IMR-90 (cell line): ENCODE results near the gene RNF19B. TPM values are rescaled to one million over a fixed set of nuclear protein-coding genes. Genes with fewer than 3 reads are reported as not detected.

Source experiments
- ATAC-seq: fragments of 200-7000 bp; cut with Tn5 transposase; 2 replicates; pipeline ENCODE4 v1.9.1; 2020; ENCODE audit warnings: low read depth, mild to moderate bottlenecking, moderate library complexity
- BruUV-seq: library from RNA; stranded (reverse); fragments of 400-500 nt; replicated peaks from 2 replicates; lab custom pipeline; 2021; lab: Mats Ljungman, UMichigan
- CTCF ChIA-PET: fragments of 300-600 bp; formaldehyde crosslinking; extraction: SDS; loops from one replicate; lab custom pipeline; 2021; ENCODE audit warnings: antibody characterized with exemption; lab: Yijun Ruan, JAX
- POLR2A ChIA-PET: fragments of 300-600 bp; sonication (Branson Sonifier 250); formaldehyde crosslinking; loops from one replicate; lab custom pipeline; 2022; ENCODE audit warnings: antibody characterized with exemption; ENCODE audit not compliant: unreplicated experiment; lab: Charles Lee
- DNase-seq: peaks from one replicate; pipeline ENCODE4 v3.0.0; 2013
- H2AFZ ChIP-seq: replicated peaks from 2 replicates; pipeline ENCODE3; 2013; ENCODE audit warnings: low read length, mild to moderate bottlenecking; ENCODE audit not compliant: poor library complexity
- H2AK5ac ChIP-seq: 2 replicates; pipeline ENCODE4 v1.6.1; 2013; ENCODE audit warnings: low read depth, low read length, inconsistent platforms
- H2AK9ac ChIP-seq: replicated peaks from 2 replicates; pipeline ENCODE3; 2013; ENCODE audit warnings: mild to moderate bottlenecking, low read depth, low read length, moderate library complexity; ENCODE audit not compliant: poor library complexity
- H2BK120ac ChIP-seq: 2 replicates; pipeline ENCODE4 v1.6.1; 2013; ENCODE audit warnings: low read depth, low read length, inconsistent platforms
- H2BK15ac ChIP-seq: 3 replicates; pipeline ENCODE4 v1.6.1; 2013; ENCODE audit warnings: low read depth, low read length, inconsistent platforms
- H2BK20ac ChIP-seq: 2 replicates; pipeline ENCODE4 v1.6.1; 2013; ENCODE audit warnings: low read depth, mild to moderate bottlenecking, inconsistent platforms, low read length, moderate library complexity
- H2BK5ac ChIP-seq: 2 replicates; pipeline ENCODE4 v1.6.1; 2013; ENCODE audit warnings: mild to moderate bottlenecking, low read depth, low read length, inconsistent platforms; ENCODE audit not compliant: poor library complexity, severe bottlenecking
- H3K14ac ChIP-seq: replicated peaks from 2 replicates; pipeline ENCODE4 v1.6.1; 2013; ENCODE audit warnings: low read depth, low read length, inconsistent platforms
- H3K18ac ChIP-seq: 2 replicates; pipeline ENCODE4 v1.6.1; 2013; ENCODE audit warnings: low read depth, low read length, control low read depth
- H3K23ac ChIP-seq: 2 replicates; pipeline ENCODE4 v1.6.1; 2013; ENCODE audit warnings: low read depth, low read length, inconsistent platforms
- H3K27ac ChIP-seq: 2 replicates; pipeline ENCODE4 v1.5.1; 2013; ENCODE audit warnings: mild to moderate bottlenecking, control low read depth, low read length; ENCODE audit not compliant: insufficient read depth
- H3K27me3 ChIP-seq: 2 replicates; pipeline ENCODE4 v1.6.1; 2013; ENCODE audit warnings: low read length; ENCODE audit not compliant: control insufficient read depth, insufficient read depth
- H3K36me3 ChIP-seq: 2 replicates; pipeline ENCODE4 v1.6.1; 2013; ENCODE audit warnings: low read length, mixed read lengths; ENCODE audit not compliant: control insufficient read depth, insufficient read depth
- H3K4ac ChIP-seq: 2 replicates; pipeline ENCODE4 v1.6.1; 2013; ENCODE audit warnings: low read depth, low read length, inconsistent platforms
- H3K4me1 ChIP-seq: 2 replicates; pipeline ENCODE4 v1.6.1; 2013; ENCODE audit warnings: low read length, mixed read lengths; ENCODE audit not compliant: control insufficient read depth, insufficient read depth
- H3K4me2 ChIP-seq: 2 replicates; pipeline ENCODE4 v1.6.1; 2013; ENCODE audit warnings: low read depth, mild to moderate bottlenecking, control low read depth, low read length, moderate library complexity
- H3K4me3 ChIP-seq: 2 replicates; pipeline ENCODE4 v1.5.1; 2013; ENCODE audit warnings: low read depth, mild to moderate bottlenecking, control low read depth, low read length, moderate library complexity; ENCODE audit not compliant: insufficient read depth
- H3K56ac ChIP-seq: 2 replicates; pipeline ENCODE4 v1.6.1; 2013; ENCODE audit warnings: low read length, inconsistent platforms; ENCODE audit not compliant: insufficient read depth; ENCODE audit errors: extremely low read depth
- H3K79me1 ChIP-seq, 2 experiments: 2 replicates each; pipeline ENCODE4 v1.6.1; 2013; ENCODE audit warnings: low read length in 2 of 2, inconsistent platforms in 1 of 2, low read depth in 1 of 2
- H3K9ac ChIP-seq: 2 replicates; pipeline ENCODE4 v1.6.1; 2013; ENCODE audit warnings: low read depth, low read length, control low read depth
- H3K9me1 ChIP-seq: 2 replicates; pipeline ENCODE4 v1.6.1; 2013; ENCODE audit warnings: low read length, inconsistent platforms; ENCODE audit not compliant: insufficient read depth
- H3K9me3 ChIP-seq: 2 replicates; pipeline ENCODE4 v1.6.1; 2013; ENCODE audit warnings: low read length; ENCODE audit not compliant: control insufficient read depth, insufficient read depth
- H4K20me1 ChIP-seq: 2 replicates; pipeline ENCODE4 v1.6.1; 2013; ENCODE audit warnings: low read length, inconsistent platforms; ENCODE audit not compliant: insufficient read depth
- H4K5ac ChIP-seq: 2 replicates; pipeline ENCODE4 v1.6.1; 2013; ENCODE audit warnings: mild to moderate bottlenecking, low read depth, low read length, control low read depth
- H4K8ac ChIP-seq, 2 experiments: 2 replicates each; pipeline ENCODE4 v1.6.1; 2013; ENCODE audit warnings: low read depth in 2 of 2, low read length in 2 of 2, control low read depth in 1 of 2, inconsistent platforms in 1 of 2
- H4K91ac ChIP-seq: 2 replicates; pipeline ENCODE4 v1.6.1; 2013; ENCODE audit warnings: low read depth, low read length, inconsistent platforms; ENCODE audit not compliant: insufficient read depth
- BHLHE40 ChIP-seq: fragments of 150-350 bp; IDR thresholded peaks from 2 replicates; pipeline ENCODE4 v1.6.1; 2016; ENCODE audit warnings: mild to moderate bottlenecking, low read depth, low read length
- CEBPB ChIP-seq: IDR thresholded peaks from 2 replicates; pipeline ENCODE4 v1.6.1; 2012; ENCODE audit warnings: low read depth, low read length, improper control_type of control experiment
- CHD1 ChIP-seq: IDR thresholded peaks from 2 replicates; pipeline ENCODE4 v1.6.1; 2012; ENCODE audit warnings: low read depth, low read length, improper control_type of control experiment
- FOS ChIP-seq: fragments of 150-350 bp; IDR thresholded peaks from 2 replicates; pipeline ENCODE4 v1.6.1; 2016; ENCODE audit warnings: low read depth, low read length
- MAFK ChIP-seq: IDR thresholded peaks from 2 replicates; pipeline ENCODE4 v1.6.1; 2012; ENCODE audit warnings: low read depth, low read length, improper control_type of control experiment
- MAZ ChIP-seq: IDR thresholded peaks from 2 replicates; pipeline ENCODE4 v1.6.1; 2012; ENCODE audit warnings: low read depth, mild to moderate bottlenecking, low read length, improper control_type of control experiment, moderate library complexity, borderline replicate concordance
- MXI1 ChIP-seq: IDR thresholded peaks from 2 replicates; pipeline ENCODE4 v1.6.1; 2012; ENCODE audit warnings: low read depth, mild to moderate bottlenecking, low read length, moderate library complexity, borderline replicate concordance
- NFE2L2 ChIP-seq: fragments of 150-350 bp; IDR thresholded peaks from 2 replicates; pipeline ENCODE4 v1.6.1; 2016; ENCODE audit warnings: low read depth, mild to moderate bottlenecking, low read length
- POLR2A ChIP-seq: IDR thresholded peaks from 2 replicates; pipeline ENCODE4 v1.6.1; 2012; ENCODE audit warnings: mild to moderate bottlenecking, low read depth, low read length
- RAD21 ChIP-seq: IDR thresholded peaks from 2 replicates; pipeline ENCODE4 v1.6.1; 2012; ENCODE audit warnings: low read length, improper control_type of control experiment
- RCOR1 ChIP-seq: IDR thresholded peaks from 2 replicates; pipeline ENCODE4 v1.6.1; 2012; ENCODE audit warnings: mild to moderate bottlenecking, low read length, improper control_type of control experiment; ENCODE audit not compliant: insufficient replicate concordance
- RFX5 ChIP-seq: IDR thresholded peaks from 2 replicates; pipeline ENCODE4 v1.8.0; 2012; ENCODE audit warnings: low read depth, mild to moderate bottlenecking, low read length, moderate library complexity
- SMC3 ChIP-seq: fragments of 150-350 bp; IDR thresholded peaks from 2 replicates; pipeline ENCODE4 v1.6.1; 2016; ENCODE audit warnings: low read depth, mild to moderate bottlenecking, antibody characterized with exemption, low read length, moderate library complexity
- WGBS, 2 experiments: methylation state at CpG; one replicate each; pipeline versions ENCODE4 v1.1.5 to v1.1.7; 2013; ENCODE audit warnings: missing lambda C conversion rate in 2 of 2; ENCODE audit not compliant: insufficient read length in 1 of 2; ENCODE audit errors: extremely low coverage in 2 of 2; 5-methylcytosine and 5-hydroxymethylcytosine counted together
- dilution Hi-C: fragments of 300-500 bp; cut with HindIII; formaldehyde crosslinking; loops from one replicate; pipeline ENCODE4 v1.14.3; 2018; ENCODE audit warnings: low sequenced_read_pairs; ENCODE audit not compliant: unreplicated experiment
- in situ Hi-C: fragments of 300-500 bp; cut with MboI; formaldehyde crosslinking; loops from 3 replicates; pipeline ENCODE4 v1.14.3; 2019; ENCODE audit warnings: low sequenced_read_pairs, inconsistent platforms, mixed read lengths
- intact Hi-C: fragments of 100-400 bp; cut with micrococcal nuclease; formaldehyde crosslinking; loops from 2 replicates; pipeline ENCODE4 v1.10.0; 2022
- polyA plus RNA-seq, 3 experiments: library from polyadenylated mRNA; depleted of rRNA; stranded (reverse); fragments of >200 nt; gene quantifications; 2 replicates each; pipeline ENCODE4 v1.2.3, GENCODE V29; 2012; ENCODE audit warnings: low replicate concordance in 1 of 3
- total RNA-seq: library from RNA; depleted of rRNA; stranded (reverse); fragments of >200 nt; gene quantifications from 2 replicates; pipeline ENCODE4 v1.2.3, GENCODE V29; 2012
- TF ChIP-seq, protein P1 (sequence below): fragments of 150-350 bp; IDR thresholded peaks from 2 replicates; pipeline ENCODE4 v1.6.1; 2016; ENCODE audit warnings: low read depth, mild to moderate bottlenecking, low read length, moderate library complexity, borderline replicate concordance
- TF ChIP-seq, protein P2 (sequence below): fragments of 150-350 bp; IDR thresholded peaks from 2 replicates; pipeline ENCODE4 v1.6.1; 2017; ENCODE audit warnings: mild to moderate bottlenecking, antibody characterized with exemption, low read length, low read depth

The RNF19B gene
- total and polyA plus RNA-seq, 2 of the 4 experiments (the other 2 are of a cell fraction): 10.0 to 11.6 TPM

DNA sequence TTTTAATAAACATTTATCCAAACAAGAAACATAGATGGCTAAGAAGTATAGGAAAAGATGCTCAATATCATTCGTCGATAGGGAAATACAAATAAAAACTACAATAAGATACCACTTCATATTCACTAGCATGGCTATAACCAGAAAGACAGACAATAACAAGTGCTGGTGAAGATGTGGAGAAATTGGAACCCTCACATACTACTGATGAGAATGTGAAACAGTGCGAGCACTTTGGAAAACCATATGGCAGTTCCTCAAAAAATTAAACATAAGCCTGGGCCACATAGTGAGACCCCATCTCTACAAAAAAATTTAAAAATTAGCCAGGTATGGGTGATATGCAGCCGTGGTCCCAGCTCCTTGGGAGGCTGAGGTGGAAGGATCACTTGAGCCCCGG, 54.3 kb downstream of the RNF19B start:
- Histone ChIP-seq H3K4me1 (no peaks in the 10 kb centered on the region), H3K27me3 (no peaks in the 10 kb centered on the region; the same call in 1 of the 2 replicates), H2AK5ac (no peak overlapping the region), H4K8ac (no peak overlapping the region), H2BK15ac (no peak overlapping the region), H2AFZ (no peak overlapping the region), H3K9me3 (0 out of 2 replicates have a peak, but pooled peaks cover 2% of the 10 kb centered on the region), H4K91ac (no peak overlapping the region), H4K20me1 (no peaks in the 10 kb centered on the region), H3K23ac (no peak overlapping the region), H4K5ac (no peak overlapping the region), H3K4me3 (no peak overlapping the region), H3K79me1 (no peaks in the 10 kb centered on the region), H3K9ac (no peak overlapping the region), H3K18ac (no peak overlapping the region), H3K4me2 (no peak overlapping the region), H2BK5ac (no peak overlapping the region), H3K27ac (no peak overlapping the region), H3K4ac (no peak overlapping the region), H3K36me3 (no peaks in the 10 kb centered on the region), H2BK20ac (no peak overlapping the region), H2AK9ac (no peak overlapping the region), H3K14ac (no peak overlapping the region), H3K9me1 (no peaks in the 10 kb centered on the region), H2BK120ac (no peak overlapping the region), H3K56ac (no peak overlapping the region)
- TF ChIP-seq, protein P1, sequence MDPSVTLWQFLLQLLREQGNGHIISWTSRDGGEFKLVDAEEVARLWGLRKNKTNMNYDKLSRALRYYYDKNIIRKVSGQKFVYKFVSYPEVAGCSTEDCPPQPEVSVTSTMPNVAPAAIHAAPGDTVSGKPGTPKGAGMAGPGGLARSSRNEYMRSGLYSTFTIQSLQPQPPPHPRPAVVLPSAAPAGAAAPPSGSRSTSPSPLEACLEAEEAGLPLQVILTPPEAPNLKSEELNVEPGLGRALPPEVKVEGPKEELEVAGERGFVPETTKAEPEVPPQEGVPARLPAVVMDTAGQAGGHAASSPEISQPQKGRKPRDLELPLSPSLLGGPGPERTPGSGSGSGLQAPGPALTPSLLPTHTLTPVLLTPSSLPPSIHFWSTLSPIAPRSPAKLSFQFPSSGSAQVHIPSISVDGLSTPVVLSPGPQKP: no peak
- no peak for TF ChIP-seq MAFK
- no peak for TF ChIP-seq FOS
- no peak for TF ChIP-seq CHD1
- no peak for TF ChIP-seq CEBPB
- TF ChIP-seq MAZ: no peak
- TF ChIP-seq MXI1: no peak
- no peak for TF ChIP-seq RCOR1
- TF ChIP-seq POLR2A: no peak
- no peak for TF ChIP-seq SMC3
- TF ChIP-seq RFX5: no peak
- TF ChIP-seq BHLHE40: no peak
- TF ChIP-seq, protein P2, sequence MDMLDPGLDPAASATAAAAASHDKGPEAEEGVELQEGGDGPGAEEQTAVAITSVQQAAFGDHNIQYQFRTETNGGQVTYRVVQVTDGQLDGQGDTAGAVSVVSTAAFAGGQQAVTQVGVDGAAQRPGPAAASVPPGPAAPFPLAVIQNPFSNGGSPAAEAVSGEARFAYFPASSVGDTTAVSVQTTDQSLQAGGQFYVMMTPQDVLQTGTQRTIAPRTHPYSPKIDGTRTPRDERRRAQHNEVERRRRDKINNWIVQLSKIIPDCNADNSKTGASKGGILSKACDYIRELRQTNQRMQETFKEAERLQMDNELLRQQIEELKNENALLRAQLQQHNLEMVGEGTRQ: no peak
- TF ChIP-seq RAD21: no peak
- no peak for TF ChIP-seq NFE2L2
- no TSS peak for BruUV-seq
- in situ Hi-C loops: no loop called here
- ChIA-PET POLR2A (no interaction called here), CTCF (no interaction called here)
- no peak for ATAC-seq
- DNase-seq: no peak
- no CpG with 5 or more reads among the region's 5 CpGs for WGBS, 2 experiments
- dilution Hi-C loops: no loop called here
- intact Hi-C loops: no loop called here
